Mesenchymal stem cell (in vitro differentiated cells and primary cell): ENCODE data around the gene PPP2R2D.

Source experiments
- DNase-seq: peaks from one replicate; pipeline ENCODE4 v3.0.0-alpha.2; 2013
- H2AFZ ChIP-seq: one replicate; pipeline ENCODE4 v1.6.1; 2013; ENCODE audit warnings: low read depth, mild to moderate bottlenecking, control low read depth, inconsistent platforms, low read length, moderate library complexity
- H2AK5ac ChIP-seq: 2 replicates; pipeline ENCODE4 v1.6.1; 2013; ENCODE audit warnings: low read length, moderate library complexity, mild to moderate bottlenecking, inconsistent platforms; ENCODE audit not compliant: severe bottlenecking
- H2BK120ac ChIP-seq: one replicate; pipeline ENCODE4 v1.6.1; 2013; ENCODE audit warnings: low read depth, mild to moderate bottlenecking, inconsistent platforms, low read length, moderate library complexity
- H2BK12ac ChIP-seq, 2 experiments: one replicate each; pipeline ENCODE4 v1.6.1; 2013; ENCODE audit warnings: inconsistent platforms in 2 of 2, low read length in 2 of 2, mild to moderate bottlenecking in 2 of 2, moderate library complexity in 2 of 2, control low read depth in 1 of 2
- H2BK15ac ChIP-seq: one replicate; pipeline ENCODE4 v1.6.1; 2013; ENCODE audit warnings: mild to moderate bottlenecking, low read depth, inconsistent platforms; ENCODE audit not compliant: poor library complexity, severe bottlenecking
- H2BK5ac ChIP-seq: 2 replicates; pipeline ENCODE4 v1.6.1; 2013; ENCODE audit warnings: low read depth, mild to moderate bottlenecking, low read length, control low read depth, inconsistent platforms; ENCODE audit not compliant: poor library complexity, severe bottlenecking
- H3K14ac ChIP-seq, 2 experiments: one replicate each; pipeline ENCODE4 v1.6.1; 2013; ENCODE audit warnings: inconsistent platforms in 2 of 2, low read length in 2 of 2, control low read depth in 1 of 2, mild to moderate bottlenecking in 1 of 2, moderate library complexity in 1 of 2
- H3K18ac ChIP-seq, 2 experiments: one replicate each; pipeline ENCODE4 v1.6.1; 2013; ENCODE audit warnings: inconsistent platforms in 2 of 2, low read length in 2 of 2, control low read depth in 1 of 2, low read depth in 1 of 2, mild to moderate bottlenecking in 1 of 2
- H3K23ac ChIP-seq, 2 experiments: one replicate each; pipeline ENCODE4 v1.6.1; 2013; ENCODE audit warnings: inconsistent platforms in 2 of 2, low read length in 2 of 2, mild to moderate bottlenecking in 2 of 2, moderate library complexity in 2 of 2, control low read depth in 1 of 2
- H3K27ac ChIP-seq: 2 replicates; pipeline ENCODE4 v1.5.1; 2013; ENCODE audit warnings: mild to moderate bottlenecking, moderate library complexity, low read length, control low read depth, inconsistent platforms; ENCODE audit not compliant: poor library complexity, severe bottlenecking
- H3K27me3 ChIP-seq, 2 experiments: 2 replicates each; pipeline versions ENCODE4 v1.6.1 to v1.7.0; 2013; ENCODE audit warnings: low read length in 2 of 2, mild to moderate bottlenecking in 2 of 2, moderate library complexity in 2 of 2, control low read depth in 1 of 2, inconsistent platforms in 1 of 2; ENCODE audit not compliant: control insufficient read depth in 1 of 2, insufficient read depth in 1 of 2
- H3K36me3 ChIP-seq, 2 experiments: 2 replicates each; pipeline versions ENCODE4 v1.6.1 to v1.7.0; 2013; ENCODE audit warnings: low read length in 2 of 2, control low read depth in 1 of 2, inconsistent platforms in 1 of 2, low read depth in 1 of 2, mild to moderate bottlenecking in 1 of 2; ENCODE audit not compliant: insufficient read depth in 2 of 2, control insufficient read depth in 1 of 2
- H3K4ac ChIP-seq, 2 experiments: one replicate each; pipeline ENCODE4 v1.6.1; 2013; ENCODE audit warnings: inconsistent platforms in 2 of 2, low read length in 2 of 2, mild to moderate bottlenecking in 2 of 2, moderate library complexity in 2 of 2, control low read depth in 1 of 2, low read depth in 1 of 2
- H3K4me1 ChIP-seq: 2 replicates; pipeline ENCODE4 v1.6.1; 2013; ENCODE audit warnings: low read depth, low read length, control low read depth; ENCODE audit not compliant: control insufficient read depth, insufficient read depth
- H3K4me2 ChIP-seq: 2 replicates; pipeline ENCODE4 v1.6.1; 2013; ENCODE audit warnings: low read length, mild to moderate bottlenecking, inconsistent platforms; ENCODE audit not compliant: poor library complexity, severe bottlenecking
- H3K4me3 ChIP-seq, 2 experiments: 2 replicates each; pipeline versions ENCODE4 v1.5.1 to v1.7.0; 2013; ENCODE audit warnings: low read length in 2 of 2, mild to moderate bottlenecking in 2 of 2, control low read depth in 1 of 2, low read depth in 1 of 2; ENCODE audit not compliant: insufficient read depth in 1 of 2
- H3K79me1 ChIP-seq: replicated peaks from 2 replicates; pipeline ENCODE4 v1.6.1; 2013; ENCODE audit warnings: mild to moderate bottlenecking, control low read depth, low read length, inconsistent platforms; ENCODE audit not compliant: poor library complexity, severe bottlenecking
- H3K9ac ChIP-seq: 2 replicates; pipeline ENCODE4 v1.7.0; 2013; ENCODE audit warnings: mild to moderate bottlenecking, low read length, moderate library complexity
- H3K9me3 ChIP-seq: 2 replicates; pipeline ENCODE4 v1.7.0; 2013; ENCODE audit warnings: mild to moderate bottlenecking, low read length; ENCODE audit not compliant: control insufficient read depth
- H4K8ac ChIP-seq: one replicate; pipeline ENCODE4 v1.6.1; 2013; ENCODE audit warnings: inconsistent platforms, mild to moderate bottlenecking, low read length, moderate library complexity
- H4K91ac ChIP-seq: one replicate; pipeline ENCODE4 v1.6.1; 2013; ENCODE audit warnings: mild to moderate bottlenecking, low read length, inconsistent platforms
- WGBS: methylation state at CpG from one replicate; pipeline ENCODE4 v1.1.7; 2013; ENCODE audit warnings: mixed read lengths; 5-methylcytosine and 5-hydroxymethylcytosine counted together

The PPP2R2D gene

GRCh38 chr10:131998845-131999681 lies 98.3 kb downstream of the PPP2R2D start:
- Histone ChIP-seq H2AK5ac (no peak overlapping the region), H2BK15ac (peak overlapping the region; percentile 44), H3K79me1 (no peaks in the 10 kb centered on the region), H3K36me3 (no peaks in the 10 kb centered on the region), H3K27ac (no peak overlapping the region), H2BK5ac (no peak overlapping the region), H3K4me1 (peaks cover 3% of the 10 kb centered on the region), H4K91ac (peak overlapping the region; percentile 74), H2BK12ac (peak overlapping the region; percentile 67 to 85), H3K4ac (peak overlapping the region; percentile 54 to 84), H3K4me2 (no peak overlapping the region), H3K4me3 (no peak overlapping the region), H4K8ac (peak overlapping the region; percentile 81), H3K27me3 (peaks cover 7 to 8% of the 10 kb centered on the region in 2 experiments), H3K9ac (no peak overlapping the region), H3K14ac (peak overlapping the region in 1 of 2 experiments; percentile 14), H3K23ac (no peak overlapping the region), H3K9me3 (no peaks in the 10 kb centered on the region), H3K18ac (peak overlapping the region; percentile 67 to 72), H2BK120ac (peak overlapping the region; percentile 58), H2AFZ (peak overlapping the region; percentile 65)
- 82% methylated on average over 18 of the region's 18 CpGs for WGBS
- DNase-seq, result no peak

- Histone ChIP-seq H2AK5ac (no peak overlapping the region), H3K23ac (no peak overlapping the region), H3K4ac (no peak overlapping the region), H3K27ac (no peak overlapping the region), H3K4me2 (no peak overlapping the region), H2BK5ac (no peak overlapping the region), H2BK15ac (peak overlapping the region; percentile 12), H4K91ac (no peak overlapping the region), H4K8ac (no peak overlapping the region), H3K4me3 (peak overlapping the region in 1 of 2 experiments; percentile 39), H3K79me1 (no peaks in the 10 kb centered on the region), H3K9me3 (no peaks in the 10 kb centered on the region), H3K14ac (no peak overlapping the region), H3K36me3 (no peaks in the 10 kb centered on the region), H3K4me1 (peaks cover 3% of the 10 kb centered on the region), H3K18ac (no peak overlapping the region), H3K9ac (no peak overlapping the region), H2BK120ac (no peak overlapping the region), H2AFZ (no peak overlapping the region), H3K27me3 (peaks cover 8% of the 10 kb centered on the region in 2 experiments), H2BK12ac (peak overlapping the region in 1 of 2 experiments; percentile 10)
- peak; percentile 7 for DNase-seq
- WGBS, result 71% methylated on average over 15 of the region's 15 CpGs
These were observed 100.6 kb downstream of the PPP2R2D start for GRCh38 chr10:132001238-132001972.

GRCh38 chr10:132002004-132002403 lies 101.2 kb downstream of the PPP2R2D start:
- WGBS, result 93% methylated on average over 3 of the region's 4 CpGs
- DNase-seq, result no peak
- H3K4me3 ChIP-seq, result no peak overlapping the region

More at GRCh38 chr10:132002004-132002403, 101.2 kb downstream of the PPP2R2D start:
- Histone ChIP-seq H2AK5ac (no peak overlapping the region), H3K23ac (no peak overlapping the region), H3K4me1 (peaks cover 3% of the 10 kb centered on the region), H4K8ac (no peak overlapping the region), H2BK5ac (no peak overlapping the region), H3K27me3 (peaks cover 8% of the 10 kb centered on the region in 2 experiments), H4K91ac (peak overlapping the region; percentile 70), H2BK12ac (no peak overlapping the region), H3K9me3 (no peaks in the 10 kb centered on the region), H3K36me3 (no peaks in the 10 kb centered on the region), H2BK120ac (no peak overlapping the region), H3K79me1 (no peaks in the 10 kb centered on the region), H3K4me2 (no peak overlapping the region), H3K14ac (no peak overlapping the region), H2AFZ (no peak overlapping the region), H2BK15ac (no peak overlapping the region), H3K4ac (no peak overlapping the region), H3K27ac (no peak overlapping the region), H3K9ac (no peak overlapping the region), H3K18ac (peak overlapping the region in 1 of 2 experiments; percentile 46)
